ENCODE data around the gene GPC5. TPM values are rescaled to one million over a fixed set of nuclear protein-coding genes. Genes with fewer than 3 reads are reported as not detected.

The GPC5 gene
- total and polyA plus RNA-seq, 9 of the 15 experiments (the other 6 are each of a cell fraction or from before 2014, with no cell fraction given), result 0.18 to 0.27 TPM; not detected in 7

DNA sequence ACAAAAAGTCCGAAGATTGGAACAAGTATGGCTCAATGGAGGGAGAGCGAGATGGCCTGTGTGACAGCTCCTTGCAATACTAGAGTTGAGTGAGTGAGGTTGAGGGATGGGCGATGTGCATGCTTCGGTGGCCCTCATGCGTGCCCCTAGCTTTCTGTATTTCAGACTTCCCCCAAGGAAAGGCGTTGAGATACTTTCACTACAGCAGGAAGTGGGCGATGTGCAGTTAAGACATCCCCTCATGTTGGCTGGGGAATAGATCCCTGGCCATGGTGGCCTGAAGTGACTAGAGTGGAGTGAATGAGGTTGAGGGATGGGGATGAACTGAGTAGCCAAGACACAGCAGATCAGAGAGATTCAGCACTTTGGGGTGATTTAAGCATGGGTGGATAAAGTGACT, 1194.3 kb downstream of the GPC5 start (continued):
- TF ChIP-seq FIP1L1 (IDR thresholded peaks at IDR 0.05; ENCODE audit: low read depth, low read length, poor library complexity, severe bottlenecking), result no peak
- no peak for TF ChIP-seq CBFA2T2 (conservative IDR thresholded peaks at IDR 0.05)
- no peak for TF ChIP-seq MAFF (IDR thresholded peaks at IDR 0.05; ENCODE audit: low read length)
- TF ChIP-seq PHB2 (IDR thresholded peaks at IDR 0.05; ENCODE audit: low read depth), result no peak
- peak; percentile 28 for TF ChIP-seq SETDB1 (IDR thresholded peaks at IDR 0.05; ENCODE audit: low read length)
- TF ChIP-seq, protein P1, sequence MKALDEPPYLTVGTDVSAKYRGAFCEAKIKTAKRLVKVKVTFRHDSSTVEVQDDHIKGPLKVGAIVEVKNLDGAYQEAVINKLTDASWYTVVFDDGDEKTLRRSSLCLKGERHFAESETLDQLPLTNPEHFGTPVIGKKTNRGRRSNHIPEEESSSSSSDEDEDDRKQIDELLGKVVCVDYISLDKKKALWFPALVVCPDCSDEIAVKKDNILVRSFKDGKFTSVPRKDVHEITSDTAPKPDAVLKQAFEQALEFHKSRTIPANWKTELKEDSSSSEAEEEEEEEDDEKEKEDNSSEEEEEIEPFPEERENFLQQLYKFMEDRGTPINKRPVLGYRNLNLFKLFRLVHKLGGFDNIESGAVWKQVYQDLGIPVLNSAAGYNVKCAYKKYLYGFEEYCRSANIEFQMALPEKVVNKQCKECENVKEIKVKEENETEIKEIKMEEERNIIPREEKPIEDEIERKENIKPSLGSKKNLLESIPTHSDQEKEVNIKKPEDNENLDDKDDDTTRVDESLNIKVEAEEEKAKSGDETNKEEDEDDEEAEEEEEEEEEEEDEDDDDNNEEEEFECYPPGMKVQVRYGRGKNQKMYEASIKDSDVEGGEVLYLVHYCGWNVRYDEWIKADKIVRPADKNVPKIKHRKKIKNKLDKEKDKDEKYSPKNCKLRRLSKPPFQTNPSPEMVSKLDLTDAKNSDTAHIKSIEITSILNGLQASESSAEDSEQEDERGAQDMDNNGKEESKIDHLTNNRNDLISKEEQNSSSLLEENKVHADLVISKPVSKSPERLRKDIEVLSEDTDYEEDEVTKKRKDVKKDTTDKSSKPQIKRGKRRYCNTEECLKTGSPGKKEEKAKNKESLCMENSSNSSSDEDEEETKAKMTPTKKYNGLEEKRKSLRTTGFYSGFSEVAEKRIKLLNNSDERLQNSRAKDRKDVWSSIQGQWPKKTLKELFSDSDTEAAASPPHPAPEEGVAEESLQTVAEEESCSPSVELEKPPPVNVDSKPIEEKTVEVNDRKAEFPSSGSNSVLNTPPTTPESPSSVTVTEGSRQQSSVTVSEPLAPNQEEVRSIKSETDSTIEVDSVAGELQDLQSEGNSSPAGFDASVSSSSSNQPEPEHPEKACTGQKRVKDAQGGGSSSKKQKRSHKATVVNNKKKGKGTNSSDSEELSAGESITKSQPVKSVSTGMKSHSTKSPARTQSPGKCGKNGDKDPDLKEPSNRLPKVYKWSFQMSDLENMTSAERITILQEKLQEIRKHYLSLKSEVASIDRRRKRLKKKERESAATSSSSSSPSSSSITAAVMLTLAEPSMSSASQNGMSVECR (CRISPR knock-in tag; IDR thresholded peaks at IDR 0.05), result no peak
- TF ChIP-seq, protein P2, sequence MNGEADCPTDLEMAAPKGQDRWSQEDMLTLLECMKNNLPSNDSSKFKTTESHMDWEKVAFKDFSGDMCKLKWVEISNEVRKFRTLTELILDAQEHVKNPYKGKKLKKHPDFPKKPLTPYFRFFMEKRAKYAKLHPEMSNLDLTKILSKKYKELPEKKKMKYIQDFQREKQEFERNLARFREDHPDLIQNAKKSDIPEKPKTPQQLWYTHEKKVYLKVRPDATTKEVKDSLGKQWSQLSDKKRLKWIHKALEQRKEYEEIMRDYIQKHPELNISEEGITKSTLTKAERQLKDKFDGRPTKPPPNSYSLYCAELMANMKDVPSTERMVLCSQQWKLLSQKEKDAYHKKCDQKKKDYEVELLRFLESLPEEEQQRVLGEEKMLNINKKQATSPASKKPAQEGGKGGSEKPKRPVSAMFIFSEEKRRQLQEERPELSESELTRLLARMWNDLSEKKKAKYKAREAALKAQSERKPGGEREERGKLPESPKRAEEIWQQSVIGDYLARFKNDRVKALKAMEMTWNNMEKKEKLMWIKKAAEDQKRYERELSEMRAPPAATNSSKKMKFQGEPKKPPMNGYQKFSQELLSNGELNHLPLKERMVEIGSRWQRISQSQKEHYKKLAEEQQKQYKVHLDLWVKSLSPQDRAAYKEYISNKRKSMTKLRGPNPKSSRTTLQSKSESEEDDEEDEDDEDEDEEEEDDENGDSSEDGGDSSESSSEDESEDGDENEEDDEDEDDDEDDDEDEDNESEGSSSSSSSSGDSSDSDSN (IDR thresholded peaks at IDR 0.05; ENCODE audit: borderline replicate concordance in 1 of 2, low read depth in 2 of 2, low read length in 2 of 2), result no peak
- TF ChIP-seq EP300 (IDR thresholded peaks at IDR 0.05; ENCODE audit: low read length), result no peak
- no peak for TF ChIP-seq HSF4 (CRISPR knock-in tag; IDR thresholded peaks at IDR 0.05; ENCODE audit: borderline replicate concordance)
- TF ChIP-seq HEY1 (CRISPR knock-in tag; IDR thresholded peaks at IDR 0.05; ENCODE audit: borderline replicate concordance), result no peak
- TF ChIP-seq, protein P3, sequence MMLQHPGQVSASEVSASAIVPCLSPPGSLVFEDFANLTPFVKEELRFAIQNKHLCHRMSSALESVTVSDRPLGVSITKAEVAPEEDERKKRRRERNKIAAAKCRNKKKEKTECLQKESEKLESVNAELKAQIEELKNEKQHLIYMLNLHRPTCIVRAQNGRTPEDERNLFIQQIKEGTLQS (IDR thresholded peaks at IDR 0.05), result no peak
- TF ChIP-seq, protein P3 (CRISPR knock-in tag; conservative IDR thresholded peaks at IDR 0.05), result no peak
- 0 out of 2 replicates have a peak, but pooled peaks have one; percentile 39 for TF ChIP-seq FOXJ3 (CRISPR knock-in tag; IDR thresholded peaks at IDR 0.05)
